C4-2B (cell line): Measurements from ENCODE around the gene WDR37.

Source experiments
- ZFX ChIP-seq: fragments of 450-650 bp; IDR thresholded peaks from 2 replicates; pipeline ENCODE4 v1.6.1; 2017
- TF ChIP-seq, protein P1 (sequence below): fragments of 450-650 bp; conservative IDR thresholded peaks from 2 replicates; pipeline ENCODE4 v1.5.1; 2017; ENCODE audit warnings: mild to moderate bottlenecking

DNA sequence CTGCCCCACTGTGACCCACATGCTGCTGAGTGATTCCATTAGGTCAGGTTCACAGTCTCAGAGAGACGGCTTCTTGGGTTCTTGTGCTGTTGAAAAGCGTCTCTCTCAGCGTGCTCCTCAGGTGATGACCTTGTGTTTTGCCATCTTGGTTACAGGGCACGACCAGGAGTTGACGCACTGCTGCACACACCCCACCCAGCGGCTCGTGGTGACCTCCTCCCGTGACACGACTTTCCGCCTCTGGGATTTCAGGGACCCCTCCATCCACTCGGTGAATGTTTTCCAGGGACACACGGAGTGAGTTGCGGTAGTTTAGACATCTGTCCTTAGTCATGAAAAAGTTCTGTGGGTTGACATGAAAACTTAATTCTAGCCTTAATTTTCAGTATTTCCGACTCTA, 48.8 kb downstream of the WDR37 start:
- TF ChIP-seq, protein P1, sequence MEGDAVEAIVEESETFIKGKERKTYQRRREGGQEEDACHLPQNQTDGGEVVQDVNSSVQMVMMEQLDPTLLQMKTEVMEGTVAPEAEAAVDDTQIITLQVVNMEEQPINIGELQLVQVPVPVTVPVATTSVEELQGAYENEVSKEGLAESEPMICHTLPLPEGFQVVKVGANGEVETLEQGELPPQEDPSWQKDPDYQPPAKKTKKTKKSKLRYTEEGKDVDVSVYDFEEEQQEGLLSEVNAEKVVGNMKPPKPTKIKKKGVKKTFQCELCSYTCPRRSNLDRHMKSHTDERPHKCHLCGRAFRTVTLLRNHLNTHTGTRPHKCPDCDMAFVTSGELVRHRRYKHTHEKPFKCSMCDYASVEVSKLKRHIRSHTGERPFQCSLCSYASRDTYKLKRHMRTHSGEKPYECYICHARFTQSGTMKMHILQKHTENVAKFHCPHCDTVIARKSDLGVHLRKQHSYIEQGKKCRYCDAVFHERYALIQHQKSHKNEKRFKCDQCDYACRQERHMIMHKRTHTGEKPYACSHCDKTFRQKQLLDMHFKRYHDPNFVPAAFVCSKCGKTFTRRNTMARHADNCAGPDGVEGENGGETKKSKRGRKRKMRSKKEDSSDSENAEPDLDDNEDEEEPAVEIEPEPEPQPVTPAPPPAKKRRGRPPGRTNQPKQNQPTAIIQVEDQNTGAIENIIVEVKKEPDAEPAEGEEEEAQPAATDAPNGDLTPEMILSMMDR: no peak
- no peak for TF ChIP-seq ZFX
